Measurements from ENCODE around the gene LMNA.
"Not testable (repeated sequence)": the region's sequence is repeated elsewhere in the genome, so short reads cannot be mapped to it uniquely, and the experiment has no call there.

The LMNA gene

DNA sequence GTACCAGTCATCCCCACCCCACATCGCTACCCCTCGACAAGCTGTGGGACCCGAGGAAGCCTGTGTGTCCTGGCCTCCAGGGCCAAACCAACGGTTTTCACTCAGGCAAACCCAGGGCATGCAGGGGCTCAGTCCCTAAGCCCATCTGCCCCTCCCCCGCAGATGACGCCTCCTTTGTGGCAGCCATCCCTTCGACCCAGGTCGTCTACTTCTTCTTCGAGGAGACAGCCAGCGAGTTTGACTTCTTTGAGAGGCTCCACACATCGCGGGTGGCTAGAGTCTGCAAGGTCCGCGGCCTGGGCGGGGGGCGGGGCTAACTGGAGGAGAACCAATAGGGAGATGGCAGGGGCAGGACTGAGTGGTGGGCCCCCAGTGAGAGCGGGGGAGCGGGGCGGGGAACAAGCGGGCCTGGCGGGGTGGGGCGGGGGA is 46.2 kb downstream of the LMNA start:
- DNase-seq (ENCODE audit: low read depth in 1 of 2, low spot score in 1 of 2): peak in 1 of 2 donors; percentile 69

DNA sequence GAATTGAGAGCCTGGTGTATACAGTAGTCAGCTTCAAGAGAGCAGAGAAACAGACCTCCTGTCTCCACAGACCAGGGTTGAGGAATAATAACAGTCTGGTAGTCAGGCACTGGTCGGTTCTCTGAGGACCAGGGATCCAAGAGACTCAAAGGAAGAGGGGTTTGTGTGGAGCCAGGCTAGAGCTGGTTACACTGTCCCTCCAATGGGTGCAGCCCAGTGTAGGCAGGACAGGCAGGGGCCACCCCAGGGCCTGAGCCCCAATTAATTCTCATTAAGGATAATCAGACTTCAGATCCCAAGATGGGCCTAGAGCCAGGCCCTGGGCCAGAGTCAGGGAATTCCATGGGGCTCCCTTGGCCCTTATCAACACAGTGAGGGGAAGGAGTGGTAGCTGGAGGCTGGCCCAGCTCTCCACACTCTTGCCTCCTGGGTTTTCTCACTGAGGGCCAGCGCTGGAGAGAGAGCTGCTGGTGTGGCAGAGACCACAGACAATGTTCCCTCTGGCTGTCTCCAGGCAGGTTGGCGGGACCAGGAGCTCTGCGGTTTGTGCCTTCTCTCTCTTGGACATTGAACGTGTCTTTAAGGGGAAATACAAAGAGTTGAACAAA is 48.0 kb downstream of the LMNA start:
- DNase-seq (ENCODE audit: low read depth in 1 of 2, low spot score in 1 of 2): no peak

DNA sequence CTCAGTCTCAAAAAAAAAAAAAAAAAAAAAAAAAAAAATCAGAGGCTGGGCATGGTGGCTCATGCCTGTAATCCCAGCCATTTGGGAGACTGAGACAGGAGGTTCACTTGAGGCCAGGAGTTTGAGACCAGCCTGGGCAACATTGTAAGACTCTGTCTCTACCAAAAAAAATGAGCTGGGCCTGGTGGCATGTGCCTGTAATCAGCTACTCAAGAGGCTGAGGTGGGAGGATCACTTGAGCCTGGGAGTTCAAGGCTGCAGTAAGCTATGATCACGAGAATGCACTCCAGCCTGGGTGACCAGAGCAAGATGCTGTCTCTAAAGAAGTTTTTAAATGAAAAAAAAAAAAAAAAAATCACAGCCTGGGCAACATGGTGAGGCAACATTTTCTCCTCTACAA is 49.2 kb downstream of the LMNA start:
- no peak for DNase-seq (ENCODE audit: low read depth in 1 of 2, low spot score in 1 of 2)

DNA sequence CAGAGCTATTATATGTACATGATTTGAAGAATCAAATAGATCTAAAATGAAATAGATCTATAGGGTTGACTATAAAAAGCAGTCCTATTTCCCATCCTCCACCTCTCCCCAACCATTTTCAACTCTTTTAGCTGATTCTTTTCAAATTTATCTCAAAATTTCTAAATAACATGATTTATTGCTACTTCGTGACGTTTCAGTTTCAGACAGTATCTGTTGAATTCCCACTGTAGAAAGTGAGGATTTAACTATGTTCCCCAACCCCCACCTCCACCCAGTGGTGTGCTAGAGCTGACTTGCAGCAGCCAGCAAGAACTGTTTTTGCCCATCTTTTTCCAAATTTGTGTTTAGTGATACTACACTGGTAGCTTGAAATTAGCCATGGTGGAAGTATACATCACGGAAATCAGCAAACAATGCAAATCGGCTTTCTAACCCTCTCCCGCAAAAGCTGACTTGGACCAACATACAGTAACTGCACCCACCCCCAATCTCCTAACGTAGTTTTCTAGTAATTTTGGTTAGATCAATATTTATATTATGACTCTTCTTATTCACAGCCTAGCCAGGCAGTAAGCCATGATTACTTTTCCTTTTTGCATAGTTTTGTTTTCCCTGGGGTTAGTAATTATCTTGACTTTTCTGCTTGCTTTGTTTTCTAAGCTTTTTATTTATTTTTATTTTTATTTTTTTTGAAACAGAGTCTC is 49.8 kb downstream of the LMNA start:
- DNase-seq (ENCODE audit: low read depth in 1 of 2, low spot score in 1 of 2): no peak

DNA sequence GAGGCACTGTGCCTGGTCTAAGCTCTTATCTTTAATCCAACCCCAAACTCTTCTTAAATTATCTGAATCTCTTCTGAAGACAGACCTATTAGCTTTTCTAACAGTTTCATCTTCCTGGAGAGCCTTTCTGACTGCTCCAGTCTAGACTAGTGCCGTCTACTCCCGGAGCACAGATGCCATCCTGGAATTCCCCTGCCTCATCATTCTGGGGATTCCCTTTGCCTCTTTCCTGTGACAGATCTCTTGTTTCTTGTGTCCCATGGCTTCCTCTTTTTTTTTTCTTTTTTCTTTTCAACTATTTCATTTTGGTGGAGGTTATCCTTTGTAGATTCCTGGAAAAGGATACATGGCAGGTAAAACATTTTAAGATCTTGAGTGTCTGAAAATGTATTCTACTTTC is 50.6 kb downstream of the LMNA start:
- no peak for DNase-seq (ENCODE audit: low read depth in 1 of 2, low spot score in 1 of 2)

DNA sequence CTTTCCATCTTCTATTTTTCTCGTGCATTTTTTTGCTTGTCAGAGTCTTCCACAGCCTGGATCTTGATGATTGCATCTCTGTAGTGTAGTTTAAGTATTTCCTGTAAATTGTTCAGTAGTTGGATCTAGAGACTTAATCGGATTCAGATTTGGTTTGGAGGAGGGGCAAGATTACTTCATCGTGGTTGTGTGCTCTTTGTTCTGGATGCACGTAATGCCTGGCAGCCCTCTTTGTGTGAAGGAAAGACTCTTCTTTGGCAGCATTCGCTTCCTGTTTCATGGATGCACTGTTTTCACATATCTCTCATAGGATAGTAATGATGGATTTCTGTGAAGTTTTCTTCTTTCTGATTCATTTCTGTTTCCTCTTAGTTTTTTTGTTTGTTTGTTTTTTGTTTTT is 53.0 kb downstream of the LMNA start:
- DNase-seq (ENCODE audit: low read depth in 1 of 2, low spot score in 1 of 2): no peak

DNA sequence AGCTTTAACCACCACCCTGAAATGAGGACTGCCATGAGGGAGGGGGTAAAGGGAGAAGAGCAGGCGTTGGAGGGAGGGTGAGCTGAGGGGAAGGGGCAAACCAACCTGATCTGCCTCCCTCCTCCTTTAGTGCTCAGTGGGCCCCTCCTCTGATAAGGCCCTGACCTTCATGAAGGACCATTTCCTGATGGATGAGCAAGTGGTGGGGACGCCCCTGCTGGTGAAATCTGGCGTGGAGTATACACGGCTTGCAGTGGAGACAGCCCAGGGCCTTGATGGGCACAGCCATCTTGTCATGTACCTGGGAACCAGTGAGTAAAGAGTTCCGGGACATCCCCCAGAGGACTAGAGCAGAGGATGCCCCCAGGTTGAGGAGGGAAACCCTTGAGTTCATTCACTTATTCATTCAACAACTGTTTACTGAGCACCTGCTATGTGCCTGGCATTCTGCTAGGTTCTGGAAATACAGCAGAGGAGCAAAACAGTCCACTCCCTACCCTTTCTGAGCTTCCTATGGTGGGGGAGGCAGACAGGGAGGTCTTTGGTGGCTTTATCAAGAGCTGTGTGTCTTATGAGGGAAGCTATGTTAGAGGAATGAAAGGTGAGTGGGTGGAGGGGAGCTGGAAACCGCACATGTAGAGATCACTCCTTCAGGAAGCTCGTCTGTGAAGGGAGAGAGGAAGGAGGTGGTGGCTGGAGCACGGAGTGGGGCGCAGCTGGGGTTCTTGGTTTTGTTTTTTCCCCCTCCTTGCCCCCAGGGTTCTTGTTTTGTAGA is 58.4 kb downstream of the LMNA start:
- DNase-seq (ENCODE audit: low read depth in 1 of 2, low spot score in 1 of 2): no peak

DNA sequence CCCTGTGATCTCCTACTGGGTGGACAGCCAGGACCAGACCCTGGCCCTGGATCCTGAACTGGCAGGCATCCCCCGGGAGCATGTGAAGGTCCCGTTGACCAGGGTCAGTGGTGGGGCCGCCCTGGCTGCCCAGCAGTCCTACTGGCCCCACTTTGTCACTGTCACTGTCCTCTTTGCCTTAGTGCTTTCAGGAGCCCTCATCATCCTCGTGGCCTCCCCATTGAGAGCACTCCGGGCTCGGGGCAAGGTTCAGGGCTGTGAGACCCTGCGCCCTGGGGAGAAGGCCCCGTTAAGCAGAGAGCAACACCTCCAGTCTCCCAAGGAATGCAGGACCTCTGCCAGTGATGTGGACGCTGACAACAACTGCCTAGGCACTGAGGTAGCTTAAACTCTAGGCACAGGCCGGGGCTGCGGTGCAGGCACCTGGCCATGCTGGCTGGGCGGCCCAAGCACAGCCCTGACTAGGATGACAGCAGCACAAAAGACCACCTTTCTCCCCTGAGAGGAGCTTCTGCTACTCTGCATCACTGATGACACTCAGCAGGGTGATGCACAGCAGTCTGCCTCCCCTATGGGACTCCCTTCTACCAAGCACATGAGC is 62.2 kb downstream of the LMNA start:
- no peak for DNase-seq (ENCODE audit: low read depth in 1 of 2, low spot score in 1 of 2)

DNA sequence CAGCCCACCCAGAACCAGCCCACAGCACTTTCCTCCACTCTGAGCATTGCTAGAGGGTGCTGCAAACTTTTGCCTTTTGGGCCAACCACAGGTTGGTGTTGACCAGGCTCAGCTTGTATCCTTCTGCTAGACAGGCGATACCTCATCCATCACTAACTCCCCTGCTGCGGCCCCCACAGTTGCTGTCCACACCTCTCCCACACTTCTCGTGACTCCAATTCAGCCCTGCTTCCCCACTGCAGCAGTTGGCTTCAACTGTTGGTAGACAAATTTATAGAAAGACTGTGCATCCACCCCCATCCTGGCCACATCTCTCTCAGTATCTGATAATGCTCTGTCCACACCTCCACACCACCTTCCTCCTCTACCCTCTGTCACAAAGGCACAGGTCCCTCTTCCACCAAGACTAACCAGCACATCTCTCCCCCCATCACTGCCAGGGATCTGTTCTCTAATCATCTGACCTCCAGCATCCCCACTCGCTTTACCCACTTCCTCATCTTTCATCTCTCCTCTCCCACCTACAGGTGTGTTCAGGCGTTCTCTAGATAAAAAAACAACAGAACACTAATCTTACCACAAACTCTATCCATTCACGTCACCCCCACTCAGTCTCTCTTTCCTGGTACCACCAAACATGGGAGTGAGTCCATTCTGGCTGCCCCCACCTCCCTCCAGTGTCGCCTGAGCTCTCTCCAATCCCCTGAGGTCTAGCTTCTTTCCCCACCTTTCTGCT is 63.6 kb downstream of the LMNA start:
- no peak for DNase-seq (ENCODE audit: low read depth in 1 of 2, low spot score in 1 of 2)

DNA sequence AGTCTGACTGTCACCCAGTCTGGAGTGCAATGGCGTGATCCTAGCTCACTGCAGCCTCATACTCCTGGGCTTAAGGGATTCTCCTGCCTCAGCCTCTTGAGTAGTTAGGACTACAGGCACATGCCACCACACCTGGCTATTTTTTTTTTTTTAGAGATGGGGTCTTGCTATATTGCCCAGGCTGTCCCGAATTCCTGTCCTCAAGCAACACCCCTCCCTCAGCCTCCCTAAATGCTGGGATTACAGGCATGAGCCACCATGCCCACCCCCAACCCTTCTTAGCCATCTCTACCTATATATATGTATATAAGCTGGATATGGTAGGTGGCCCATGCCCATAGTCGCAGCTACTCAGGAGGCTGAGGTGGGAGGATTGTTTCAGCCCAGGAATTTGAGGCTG is 66.0 kb downstream of the LMNA start:
- no peak for DNase-seq (ENCODE audit: low read depth in 1 of 2, low spot score in 1 of 2)

DNA sequence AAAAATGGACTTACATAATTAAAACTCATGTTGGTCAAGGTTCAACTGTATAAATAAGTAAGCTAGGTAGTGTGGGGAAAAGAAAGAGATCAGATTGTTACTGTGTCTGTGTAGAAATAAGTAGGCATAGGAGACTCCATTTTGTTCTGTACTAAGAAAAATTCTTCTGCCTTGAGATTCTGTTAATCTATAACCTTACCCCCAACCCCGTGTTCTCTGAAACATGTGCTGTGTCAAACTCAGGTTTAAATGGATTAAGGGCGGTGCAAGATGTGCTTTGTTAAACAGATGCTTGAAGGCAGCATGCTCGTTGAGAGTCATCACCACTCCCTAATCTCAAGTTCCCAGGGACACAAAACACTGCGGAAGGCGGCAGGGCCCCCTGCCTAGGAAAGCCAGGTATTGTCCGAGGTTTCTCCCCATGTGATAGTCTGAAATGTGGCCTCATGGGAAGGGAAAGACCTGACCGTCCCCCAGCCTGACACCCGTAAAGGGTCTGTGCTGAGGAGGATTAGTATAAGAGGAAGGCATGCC is 66.9 kb downstream of the LMNA start:
- not testable (repeated sequence) for DNase-seq (ENCODE audit: low read depth in 1 of 2, low spot score in 1 of 2)

DNA sequence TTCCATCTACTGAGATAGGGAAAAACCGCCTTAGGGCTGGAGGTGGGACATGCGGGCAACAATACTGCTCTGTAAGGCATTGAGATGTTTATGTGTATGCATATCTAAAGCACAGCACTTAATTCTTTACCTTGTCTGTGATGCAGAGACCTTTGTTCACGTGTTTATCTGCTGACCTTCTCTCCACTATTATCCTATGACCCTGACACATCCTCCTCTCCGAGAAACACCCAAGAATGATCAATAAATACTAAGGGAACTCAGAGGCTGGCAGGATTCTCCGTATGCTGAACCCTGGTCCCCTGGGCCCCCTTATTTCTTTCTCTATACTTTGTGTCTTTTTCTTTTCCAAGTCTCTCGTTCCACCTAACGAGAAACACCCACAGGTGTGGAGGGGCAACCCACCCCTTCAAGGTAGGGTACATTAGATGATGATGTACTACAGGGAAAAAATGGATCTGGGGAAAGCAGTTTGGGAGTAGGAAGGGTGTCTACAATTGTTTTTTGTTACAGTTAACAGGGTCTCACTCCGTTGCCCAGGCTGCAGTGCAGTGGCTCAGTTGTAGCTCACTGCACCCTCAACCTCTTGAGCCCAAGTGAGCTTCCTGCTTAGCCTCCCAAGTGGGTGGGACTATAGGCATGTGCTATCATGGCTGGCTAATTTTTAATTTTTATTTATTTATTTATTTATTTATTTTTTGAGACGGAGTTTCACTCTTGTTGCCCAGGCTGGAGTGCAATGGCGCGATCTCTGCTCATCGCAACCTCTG is 67.7 kb downstream of the LMNA start:
- DNase-seq (ENCODE audit: low read depth in 1 of 2, low spot score in 1 of 2): not testable (repeated sequence)

DNA sequence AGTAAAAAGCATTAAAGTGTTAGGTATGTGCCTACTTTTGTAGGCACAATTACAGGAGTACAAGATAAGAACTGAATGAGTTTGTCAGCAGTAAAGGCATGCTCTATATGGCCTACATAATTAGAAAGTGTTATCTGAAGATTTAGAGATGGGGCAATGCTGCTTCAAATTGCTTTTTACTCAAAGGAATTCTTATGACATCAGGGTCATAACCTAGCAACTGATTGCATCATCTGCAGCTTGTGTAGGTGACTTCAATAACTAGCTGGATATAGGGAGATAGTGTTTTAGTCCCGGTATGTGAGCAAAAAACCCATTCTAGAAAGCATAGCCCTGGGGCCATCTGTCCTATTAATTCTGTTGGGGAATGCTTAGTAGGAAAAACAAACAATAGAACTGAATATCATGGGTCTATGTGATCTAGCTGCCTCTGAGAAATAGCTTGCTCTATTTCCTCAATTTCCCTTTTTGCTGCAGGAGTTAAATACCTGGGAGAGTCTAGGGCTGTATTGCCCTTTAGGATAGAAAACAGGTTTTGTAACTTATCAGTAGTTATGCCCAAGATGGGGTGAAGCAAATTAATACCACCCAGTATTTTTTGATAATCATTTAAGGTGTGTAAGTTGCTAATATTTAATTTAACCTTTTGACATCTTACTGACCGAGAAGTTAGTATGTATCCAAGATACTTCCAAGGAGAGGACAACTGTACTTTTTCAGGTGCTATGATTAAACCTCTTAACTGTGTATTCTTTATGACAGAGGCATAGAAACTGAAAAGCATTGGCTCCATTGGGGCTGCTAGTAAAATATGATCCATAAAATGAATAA is 72.1 kb downstream of the LMNA start:
- not testable (repeated sequence) for DNase-seq (ENCODE audit: low read depth in 1 of 2, low spot score in 1 of 2)
